Thoracic aorta (tissue), 2 donors: Measurements from ENCODE around the gene NECAP2. TPM values are rescaled to one million over a fixed set of nuclear protein-coding genes. Genes with fewer than 3 reads are reported as not detected.
"Not testable (repeated sequence)": the region's sequence is repeated elsewhere in the genome, so short reads cannot be mapped to it uniquely, and the experiment has no call there.

Experiments
- ATAC-seq: fragments of 150-250 bp; one replicate; pipeline ENCODE4 v1.8.0; 2017; ENCODE audit warnings: low read depth; ENCODE audit not compliant: insufficient number of reproducible peaks, low FRiP score
- DNase-seq: peaks from one replicate; pipeline ENCODE4 v3.0.0-alpha.2; 2020; ENCODE audit warnings: low spot score
- H3K27ac ChIP-seq, 2 donors: fragments of 200-600 bp; sonication (generic); 1 replicate in 1 of 2; 2 replicates in 1 of 2; pipeline ENCODE4 v1.5.1; 2016; ENCODE audit warnings: mild to moderate bottlenecking in 2 of 2, moderate library complexity in 2 of 2
- H3K27me3 ChIP-seq: fragments of 200-600 bp; sonication (generic); replicated peaks from 2 replicates; pipeline ENCODE4 v1.6.0; 2016; ENCODE audit warnings: mild to moderate bottlenecking; ENCODE audit not compliant: insufficient read depth
- H3K36me3 ChIP-seq: fragments of 200-600 bp; sonication (generic); one replicate; pipeline ENCODE4 v1.5.1; 2016
- H3K4me1 ChIP-seq, 2 donors: fragments of 200-600 bp; sonication (generic); 1 replicate in 1 of 2; 2 replicates in 1 of 2; pipeline versions ENCODE4 v1.5.1 to v1.6.0; 2016; ENCODE audit warnings: low read depth in 2 of 2, mild to moderate bottlenecking in 1 of 2; ENCODE audit not compliant: control insufficient read depth in 1 of 2
- H3K4me3 ChIP-seq: fragments of 200-600 bp; sonication (generic); 2 replicates; pipeline ENCODE4 v1.5.1; 2016; ENCODE audit warnings: mild to moderate bottlenecking
- H3K9me3 ChIP-seq: fragments of 200-600 bp; sonication (generic); 2 replicates; pipeline ENCODE4 v1.5.1; 2016
- total RNA-seq, 2 donors: library from RNA; depleted of rRNA; stranded (reverse); fragments of >200 nt; gene quantifications; one replicate each; pipeline versions ENCODE4 v1.1.0 to v1.2.3, GENCODE V29; 2016
- TF ChIP-seq, protein P1 (sequence below): fragments of 200-600 bp; sonication (generic); IDR thresholded peaks from one replicate; pipeline ENCODE4 v1.5.1; 2019; ENCODE audit warnings: antibody characterized with exemption

The NECAP2 gene
- total RNA-seq, 2 donors from 2014 or later = 38.9 to 55.1 TPM

DNA sequence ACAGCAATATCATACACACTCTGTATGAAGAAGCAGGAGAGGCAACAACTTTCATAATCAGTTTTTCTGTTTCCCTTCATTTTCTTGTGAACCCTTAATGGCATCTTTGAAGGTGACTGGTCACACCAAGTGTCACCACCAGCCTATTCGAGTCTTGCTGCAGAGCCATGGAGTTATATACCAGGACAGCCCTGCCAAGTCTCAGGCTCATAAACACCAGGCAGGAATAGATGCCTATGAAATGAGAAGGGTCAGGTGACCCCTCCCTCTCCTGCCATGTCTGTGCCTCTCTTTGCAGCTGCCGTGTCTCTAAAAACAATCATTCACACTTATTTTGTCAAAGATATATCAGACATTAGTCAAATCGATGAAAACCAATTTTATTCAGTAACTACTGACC lies 28.0 kb downstream of the NECAP2 start:
- TF ChIP-seq, protein P1, sequence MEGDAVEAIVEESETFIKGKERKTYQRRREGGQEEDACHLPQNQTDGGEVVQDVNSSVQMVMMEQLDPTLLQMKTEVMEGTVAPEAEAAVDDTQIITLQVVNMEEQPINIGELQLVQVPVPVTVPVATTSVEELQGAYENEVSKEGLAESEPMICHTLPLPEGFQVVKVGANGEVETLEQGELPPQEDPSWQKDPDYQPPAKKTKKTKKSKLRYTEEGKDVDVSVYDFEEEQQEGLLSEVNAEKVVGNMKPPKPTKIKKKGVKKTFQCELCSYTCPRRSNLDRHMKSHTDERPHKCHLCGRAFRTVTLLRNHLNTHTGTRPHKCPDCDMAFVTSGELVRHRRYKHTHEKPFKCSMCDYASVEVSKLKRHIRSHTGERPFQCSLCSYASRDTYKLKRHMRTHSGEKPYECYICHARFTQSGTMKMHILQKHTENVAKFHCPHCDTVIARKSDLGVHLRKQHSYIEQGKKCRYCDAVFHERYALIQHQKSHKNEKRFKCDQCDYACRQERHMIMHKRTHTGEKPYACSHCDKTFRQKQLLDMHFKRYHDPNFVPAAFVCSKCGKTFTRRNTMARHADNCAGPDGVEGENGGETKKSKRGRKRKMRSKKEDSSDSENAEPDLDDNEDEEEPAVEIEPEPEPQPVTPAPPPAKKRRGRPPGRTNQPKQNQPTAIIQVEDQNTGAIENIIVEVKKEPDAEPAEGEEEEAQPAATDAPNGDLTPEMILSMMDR = no peak
- H3K4me1 ChIP-seq = no peaks in the 10 kb centered on the region
- no peak for DNase-seq
- no peak overlapping the region for H3K4me3 ChIP-seq
- ATAC-seq = no peak
- H3K9me3 ChIP-seq = no peaks in the 10 kb centered on the region
- no peaks in the 10 kb centered on the region for H3K27me3 ChIP-seq
- H3K27ac ChIP-seq = no peak overlapping the region
- peaks cover 3% of the 10 kb centered on the region for H3K36me3 ChIP-seq

DNA sequence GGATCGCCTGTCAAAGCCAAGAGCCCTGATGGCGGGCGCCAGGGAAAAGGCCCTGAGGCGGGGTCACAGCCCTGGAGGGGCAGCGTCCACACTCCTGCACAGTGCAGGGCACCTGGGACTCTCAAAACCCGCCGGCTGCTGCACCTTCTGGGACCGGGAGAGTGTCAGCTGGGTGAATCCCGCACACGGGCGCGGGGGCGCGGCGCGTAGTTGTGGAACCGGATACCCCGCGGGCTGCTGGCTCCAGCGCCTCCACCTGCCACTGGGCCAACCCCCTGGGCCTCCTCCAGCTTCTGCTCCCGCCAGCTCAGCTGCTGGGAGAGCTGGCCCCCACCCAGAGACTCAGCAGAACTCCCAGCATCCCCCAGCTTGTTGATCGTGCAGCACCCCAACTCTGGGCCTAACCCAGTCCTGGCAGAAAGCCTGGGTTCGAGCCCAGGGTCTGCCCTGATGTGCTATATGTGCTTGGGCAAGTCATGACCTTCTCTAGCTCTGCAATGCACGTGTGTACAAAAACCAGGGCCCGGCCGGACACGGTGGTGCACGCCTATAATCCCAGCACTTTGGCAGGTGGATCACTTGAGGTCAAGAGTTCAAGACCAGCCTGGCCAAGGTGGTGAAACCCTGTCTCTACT lies 33.8 kb downstream of the NECAP2 start:
- H3K9me3 ChIP-seq = no peaks in the 10 kb centered on the region
- no peak overlapping the region for H3K27ac ChIP-seq
- ATAC-seq (no peak), DNase-seq (no peak)
- H3K4me3 ChIP-seq = no peak overlapping the region
- no peaks in the 10 kb centered on the region for H3K27me3 ChIP-seq
- peaks cover 25% of the 10 kb centered on the region for H3K36me3 ChIP-seq
- no peaks in the 10 kb centered on the region for H3K4me1 ChIP-seq
- TF ChIP-seq, protein P1 = no peak

DNA sequence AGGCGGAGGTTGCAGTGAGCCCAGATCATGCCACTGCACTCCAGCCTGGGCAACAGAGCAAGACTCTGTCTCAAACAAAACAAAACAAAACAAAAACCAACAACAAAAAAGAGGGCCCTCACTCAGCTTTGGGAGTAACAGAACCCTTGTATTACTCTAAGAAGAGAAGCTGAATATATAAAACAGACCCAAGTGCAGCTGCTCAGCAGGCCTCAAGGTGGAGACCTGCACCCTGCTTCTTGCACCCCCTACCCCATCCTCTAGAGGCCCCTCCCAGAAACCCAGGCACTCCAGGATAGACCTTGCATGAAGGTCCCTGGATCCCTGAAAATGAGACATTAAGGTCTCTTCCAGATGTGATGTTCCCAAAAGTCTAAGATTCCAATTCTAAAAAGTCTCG lies 34.4 kb downstream of the NECAP2 start:
- not testable (repeated sequence) for H3K27ac ChIP-seq, H3K4me1 ChIP-seq, H3K9me3 ChIP-seq, DNase-seq, ATAC-seq, H3K4me3 ChIP-seq, H3K27me3 ChIP-seq
- H3K36me3 ChIP-seq = peaks cover 25% of the 10 kb centered on the region

DNA sequence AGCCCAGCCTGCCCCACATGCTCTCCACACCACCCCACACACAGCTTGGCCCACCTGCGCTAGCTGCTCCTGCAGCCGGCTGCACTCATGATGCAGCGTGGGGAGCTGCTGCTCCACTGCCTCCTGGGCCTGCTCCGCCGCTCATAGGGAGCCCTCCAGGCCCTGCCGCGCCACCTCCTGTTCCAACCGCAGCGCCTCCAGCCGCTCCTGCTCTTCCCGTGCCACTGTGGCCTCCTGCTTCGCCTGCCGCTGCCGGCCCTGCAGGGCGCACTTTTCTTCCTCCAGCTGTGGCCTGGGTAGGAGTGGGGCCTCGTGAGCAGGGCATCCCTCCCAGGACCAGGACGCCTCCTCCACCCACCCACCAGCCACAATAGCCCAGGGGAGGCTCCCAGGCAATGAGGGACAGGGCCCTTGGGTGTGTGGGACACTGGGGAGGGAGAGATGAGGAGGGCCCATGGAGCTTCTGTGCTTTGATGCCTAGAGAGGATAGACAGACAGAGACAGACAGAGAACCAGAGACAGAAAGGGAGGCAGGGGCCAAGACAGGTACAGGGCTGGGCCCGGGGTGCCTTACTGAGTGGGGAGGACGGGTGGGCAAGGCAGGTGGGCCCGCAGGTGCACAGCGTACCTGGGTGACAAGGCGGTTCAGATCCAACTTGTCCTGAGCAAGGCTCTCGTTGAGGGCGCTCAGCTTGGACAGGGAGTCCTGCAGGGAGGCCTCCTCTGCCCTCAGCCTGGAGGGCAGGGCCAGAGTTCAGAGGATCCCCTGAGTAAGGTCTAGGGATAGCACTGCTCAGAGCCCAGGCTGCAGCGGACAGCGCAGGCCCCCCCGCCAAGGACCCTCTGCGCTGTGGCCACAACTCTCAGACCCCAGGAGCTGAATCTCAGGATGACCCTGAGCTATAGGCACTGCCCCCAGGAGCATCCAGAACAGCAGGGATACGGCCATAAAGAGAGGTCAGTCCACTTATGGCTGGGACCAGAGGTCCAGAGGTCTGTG lies 35.5 kb downstream of the NECAP2 start:
- not testable (repeated sequence) for DNase-seq, H3K4me1 ChIP-seq, H3K9me3 ChIP-seq, ATAC-seq, H3K27me3 ChIP-seq, H3K4me3 ChIP-seq, H3K27ac ChIP-seq
- peaks cover 33% of the 10 kb centered on the region for H3K36me3 ChIP-seq

DNA sequence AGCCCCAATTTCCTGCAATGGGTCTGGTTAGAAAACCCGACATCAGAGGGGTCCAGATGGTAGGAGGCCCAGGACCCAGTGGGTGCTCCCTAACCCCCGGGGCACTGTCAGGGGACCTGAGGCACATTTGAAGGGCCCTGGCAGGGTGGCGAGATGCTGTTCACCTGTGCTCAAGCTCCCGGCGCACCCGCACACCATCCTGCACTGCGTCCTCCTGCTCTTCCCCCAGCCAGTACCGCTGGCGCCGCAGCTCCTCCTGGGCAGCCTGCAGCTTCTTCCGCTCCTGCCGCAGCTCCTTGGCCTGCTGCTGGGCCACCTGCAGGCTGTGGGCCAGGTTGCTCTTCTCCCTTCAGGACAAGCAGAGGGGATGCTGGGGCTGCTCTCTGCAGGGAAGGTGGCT lies 37.6 kb downstream of the NECAP2 start:
- DNase-seq (no peak), ATAC-seq (no peak)
- H3K4me3 ChIP-seq = no peak overlapping the region
- no peak overlapping the region for H3K27ac ChIP-seq
- peaks cover 39% of the 10 kb centered on the region for H3K36me3 ChIP-seq
- no peaks in the 10 kb centered on the region for H3K9me3 ChIP-seq
- no peaks in the 10 kb centered on the region for H3K4me1 ChIP-seq
- TF ChIP-seq, protein P1 = no peak
- no peaks in the 10 kb centered on the region for H3K27me3 ChIP-seq

DNA sequence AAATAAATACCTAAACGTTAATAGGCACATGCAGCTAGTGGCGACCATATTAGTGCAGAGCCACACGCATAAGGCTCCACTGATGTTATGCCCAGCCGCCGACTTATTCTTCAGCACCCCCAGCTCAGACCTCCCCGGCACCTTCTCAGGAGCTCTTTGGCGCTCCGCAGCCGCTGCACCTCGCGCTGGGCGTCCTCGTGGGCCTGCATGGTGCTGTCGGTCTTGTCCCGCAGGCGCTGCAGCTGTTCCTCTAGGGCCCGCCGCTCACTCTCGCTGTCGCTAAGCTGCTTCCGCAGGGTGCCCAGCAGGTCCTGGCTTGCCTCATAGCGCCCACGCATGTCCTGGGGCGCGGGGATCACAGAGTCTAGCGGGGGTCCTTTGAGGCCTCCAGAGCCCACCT lies 42.6 kb downstream of the NECAP2 start:
- DNase-seq, H3K4me3 ChIP-seq, H3K9me3 ChIP-seq, H3K27me3 ChIP-seq, H3K4me1 ChIP-seq, H3K27ac ChIP-seq, ATAC-seq: not testable (repeated sequence)
- peaks cover 39% of the 10 kb centered on the region for H3K36me3 ChIP-seq

DNA sequence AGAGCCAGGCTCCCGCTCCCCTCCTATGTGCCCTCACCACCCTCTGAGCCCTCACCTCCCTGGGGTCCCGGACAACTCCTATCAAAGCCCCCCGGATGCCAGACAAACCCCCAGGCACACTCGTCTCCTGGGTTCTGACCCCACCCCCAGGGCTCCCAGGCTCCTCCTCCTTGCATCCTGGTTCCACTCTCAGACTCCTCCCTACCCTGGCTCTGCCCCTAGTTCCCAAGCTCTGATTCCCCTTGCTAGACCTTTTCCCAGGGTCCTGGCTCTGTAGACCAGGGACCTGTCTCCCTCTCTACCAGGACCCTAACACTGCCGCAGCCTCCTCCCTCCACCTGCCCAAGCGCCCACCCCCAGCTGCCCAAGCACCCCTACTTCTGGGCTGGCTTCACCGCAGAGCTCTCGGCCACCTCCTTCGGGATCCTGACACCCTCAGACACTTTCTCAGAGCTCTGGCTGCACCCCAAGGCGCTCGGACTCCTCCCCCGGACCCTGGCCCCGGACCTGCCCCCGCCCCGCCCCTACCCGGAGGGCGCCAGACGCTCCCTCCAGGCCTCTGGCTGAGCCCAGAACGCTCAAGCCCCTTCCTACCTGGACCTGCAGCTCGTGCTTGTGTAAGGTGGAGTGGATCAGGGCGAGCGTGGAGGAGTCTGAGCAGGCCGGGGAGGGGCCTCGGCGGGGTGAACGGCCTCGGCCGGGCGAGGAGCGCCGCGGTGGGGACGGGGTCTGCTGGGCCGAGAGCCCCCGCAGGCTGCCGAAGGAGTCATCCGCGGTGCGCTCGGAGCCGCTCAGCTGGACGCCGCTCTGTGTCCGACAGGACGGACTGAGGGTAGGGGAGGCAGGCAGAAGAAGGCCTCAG lies 43.3 kb downstream of the NECAP2 start:
- DNase-seq, H3K9me3 ChIP-seq, ATAC-seq, H3K4me3 ChIP-seq, H3K27me3 ChIP-seq, H3K4me1 ChIP-seq, H3K27ac ChIP-seq: not testable (repeated sequence)
- peaks cover 43% of the 10 kb centered on the region for H3K36me3 ChIP-seq
